Amniotic stem cell (primary cell): ENCODE data around the gene PPIL6.

Experiments used
- DNase-seq: peaks from one replicate; lab custom pipeline; 2025; lab: John Stamatoyannopoulos, UW

The PPIL6 gene

DNA sequence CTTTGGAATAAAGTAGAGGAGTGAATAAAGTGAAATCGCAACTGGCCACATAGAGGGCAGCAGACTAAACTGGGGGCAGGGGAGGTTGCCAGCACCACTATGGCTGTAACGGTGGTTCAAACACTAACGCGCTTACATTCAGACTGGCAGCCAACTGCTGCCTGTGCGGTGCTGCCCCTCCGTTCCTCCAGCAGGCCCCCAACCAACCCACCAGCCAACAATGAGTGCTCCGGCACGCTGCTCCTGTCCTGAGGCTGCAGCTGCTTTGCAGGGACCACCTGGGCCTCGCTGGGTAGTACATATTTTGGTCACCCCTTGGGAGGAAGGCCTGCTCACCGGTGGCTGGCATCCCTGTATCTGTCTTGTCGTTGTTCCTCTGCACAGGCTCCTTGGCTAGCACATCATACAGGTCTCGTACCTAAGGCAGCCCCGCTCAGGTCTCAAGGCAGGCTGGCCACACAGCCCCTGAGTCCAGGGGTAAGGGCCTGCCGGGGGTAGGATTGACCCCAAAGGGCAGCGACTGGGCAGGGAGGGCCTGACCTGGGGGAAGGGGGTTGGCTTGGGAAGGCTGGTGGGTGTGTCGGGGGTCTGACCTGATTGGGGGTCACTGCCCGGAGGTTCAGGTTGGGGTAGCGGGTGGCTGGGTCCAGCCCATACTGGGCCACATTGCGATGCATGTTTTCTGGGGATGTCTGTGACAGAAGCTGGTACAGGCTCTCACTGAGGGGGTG lies 8.8 kb upstream of the PPIL6 start:
- DNase-seq = no peak

GRCh38 chr6:109448615-109449014 lies 8.2 kb upstream of the PPIL6 start:
- DNase-seq = no peak

DNA sequence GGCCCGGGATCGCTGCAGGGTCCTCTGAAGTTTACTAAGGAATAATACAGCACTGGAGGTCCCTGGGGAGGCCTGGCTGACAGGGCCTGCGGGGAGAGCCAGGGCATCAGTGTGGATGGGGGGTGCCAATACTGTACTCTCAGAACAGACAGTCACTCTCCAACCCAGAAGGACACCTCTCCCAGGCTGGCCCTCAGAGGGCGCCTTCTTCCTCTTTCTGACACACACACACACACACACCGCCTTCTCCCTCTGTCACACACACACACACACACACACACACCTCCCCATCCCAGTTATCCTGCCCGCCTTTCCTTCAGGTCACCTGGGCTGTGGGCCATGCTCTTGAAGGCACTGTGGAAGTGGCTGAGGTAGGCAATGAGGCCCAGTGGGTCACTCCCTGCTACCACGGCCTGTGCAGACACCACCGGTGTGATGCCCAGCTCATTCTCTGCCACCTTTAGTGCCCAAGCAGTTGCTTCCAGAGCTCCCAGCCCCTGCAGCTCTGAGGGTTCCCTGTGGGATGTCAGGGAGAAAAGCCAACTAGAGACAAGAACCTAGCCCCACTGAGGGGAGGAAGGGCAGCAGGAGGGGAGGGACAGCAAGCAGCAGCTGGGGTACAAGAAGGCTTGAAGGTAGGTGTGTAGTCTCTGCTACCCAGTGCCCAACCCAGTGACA lies 7.6 kb upstream of the PPIL6 start:
- no peak for DNase-seq

- DNase-seq = no peak
Observed at GRCh38 chr6:109447087-109447486, 6.7 kb upstream of the PPIL6 start.

DNA sequence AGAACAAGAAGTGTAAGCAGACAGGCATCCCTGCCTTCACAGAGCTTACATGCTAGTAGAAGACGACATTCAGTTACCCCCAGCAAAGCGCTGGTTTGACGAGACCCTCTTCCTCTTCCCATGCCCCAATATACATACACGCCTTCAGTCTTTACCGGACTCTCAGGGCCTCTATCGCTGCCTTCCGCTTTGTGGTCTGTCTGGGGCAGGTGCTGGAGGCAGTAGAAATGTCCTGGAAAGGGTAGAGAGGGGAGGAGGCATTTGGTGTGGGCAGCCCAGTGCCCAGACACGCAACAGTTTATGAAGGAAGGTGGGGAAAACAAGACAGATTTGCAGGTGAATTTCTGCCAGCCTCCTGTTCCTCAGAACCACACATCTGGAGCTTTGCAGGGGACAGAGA lies 6.1 kb upstream of the PPIL6 start:
- DNase-seq = no peak

- DNase-seq = no peak
Observed at GRCh38 chr6:109446072-109446471, 5.6 kb upstream of the PPIL6 start.

GRCh38 chr6:109445382-109445781 lies 5.0 kb upstream of the PPIL6 start:
- DNase-seq = no peak

DNA sequence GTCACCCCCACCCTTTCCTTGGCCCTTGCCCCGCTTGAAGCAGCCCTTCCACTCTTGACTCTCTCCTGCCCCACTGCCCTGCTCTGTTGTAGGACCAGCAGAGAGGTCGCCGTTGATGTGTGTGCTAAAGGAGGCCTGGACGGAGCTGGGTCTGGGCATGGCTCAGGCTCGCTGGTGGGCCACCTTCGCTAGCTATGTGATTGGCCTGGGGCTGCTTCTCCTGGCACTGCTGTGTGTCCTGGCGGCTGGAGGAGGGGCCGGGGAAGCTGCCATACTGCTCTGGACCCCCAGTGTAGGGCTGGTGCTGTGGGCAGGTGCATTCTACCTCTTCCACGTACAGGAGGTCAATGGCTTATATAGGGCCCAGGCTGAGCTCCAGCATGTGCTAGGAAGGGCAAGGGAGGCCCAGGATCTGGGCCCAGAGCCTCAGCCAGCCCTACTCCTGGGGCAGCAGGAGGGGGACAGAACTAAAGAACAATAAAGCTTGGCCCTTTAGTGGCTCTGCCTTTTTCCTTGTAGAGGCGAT lies 3.1 kb upstream of the PPIL6 start:
- no peak for DNase-seq

DNA sequence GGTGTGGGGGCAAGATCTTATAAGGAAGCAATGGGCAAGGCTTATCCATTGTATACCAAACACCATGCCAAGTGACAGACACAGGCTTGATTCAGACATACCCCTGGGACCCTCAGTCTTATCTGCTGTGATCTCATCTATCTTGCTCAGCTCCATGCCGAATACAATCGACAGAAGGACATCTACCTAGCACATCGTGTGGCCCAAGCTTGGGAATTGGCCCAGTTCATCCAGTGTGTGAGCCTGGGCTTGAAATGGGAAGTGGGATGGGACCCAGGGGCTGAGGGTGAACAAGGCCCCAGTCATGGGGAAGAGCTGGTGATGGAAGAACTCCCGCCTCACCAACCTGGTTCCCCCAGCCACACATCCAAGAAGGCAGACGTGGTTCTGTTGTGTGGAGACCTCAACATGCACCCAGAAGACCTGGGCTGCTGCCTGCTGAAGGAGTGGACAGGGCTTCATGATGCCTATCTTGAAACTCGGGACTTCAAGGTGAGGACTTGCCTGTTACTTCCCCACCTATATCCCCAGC lies 2.0 kb upstream of the PPIL6 start:
- DNase-seq = no peak

GRCh38 chr6:109441069-109441816 lies 815 bp upstream of the PPIL6 start:
- no peak for DNase-seq

- DNase-seq = no peak
Observed at GRCh38 chr6:109436041-109436440, 4.4 kb downstream of the PPIL6 start.

DNA sequence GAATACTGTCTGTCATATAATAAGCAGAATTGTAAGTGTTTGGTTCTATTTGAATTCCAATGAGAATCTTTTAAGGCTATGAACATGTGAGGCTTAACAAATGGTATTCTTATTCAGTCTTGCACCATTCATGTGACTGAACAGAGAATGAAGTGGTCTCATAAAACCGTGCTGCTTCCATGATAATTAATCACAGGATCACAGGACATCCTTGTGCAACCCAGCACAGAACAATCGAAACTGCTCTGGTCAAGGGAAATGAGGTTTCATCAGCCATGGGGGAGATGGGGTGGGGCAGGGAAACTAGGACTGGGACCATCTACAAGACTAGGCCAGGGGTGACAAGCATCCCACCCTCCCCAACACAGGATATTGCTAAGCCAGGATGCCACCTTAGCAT lies 6.0 kb downstream of the PPIL6 start:
- no peak for DNase-seq

- no peak for DNase-seq
Observed at GRCh38 chr6:109429496-109429895, 10.9 kb downstream of the PPIL6 start.

- DNase-seq = no peak
Observed at GRCh38 chr6:109428889-109429477, 11.4 kb downstream of the PPIL6 start.

DNA sequence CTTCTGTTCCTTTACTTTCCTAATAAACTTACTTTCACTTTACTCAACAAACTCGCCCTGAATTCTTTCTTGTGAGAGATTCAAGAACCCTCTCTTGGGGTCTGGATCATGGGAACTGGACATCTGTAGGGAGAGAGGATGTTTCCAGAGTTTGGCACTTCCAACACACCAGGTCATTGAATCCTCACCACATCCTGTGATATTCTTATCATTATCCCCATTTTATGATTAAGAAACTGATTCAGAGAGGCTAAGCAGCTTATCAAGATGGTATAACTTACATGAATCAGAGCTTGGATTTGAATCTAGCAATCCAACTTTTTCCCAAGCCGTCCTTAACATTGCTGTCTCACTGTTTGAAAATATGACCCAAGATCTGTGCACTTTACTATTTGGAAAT lies 15.5 kb downstream of the PPIL6 start:
- DNase-seq = no peak

DNA sequence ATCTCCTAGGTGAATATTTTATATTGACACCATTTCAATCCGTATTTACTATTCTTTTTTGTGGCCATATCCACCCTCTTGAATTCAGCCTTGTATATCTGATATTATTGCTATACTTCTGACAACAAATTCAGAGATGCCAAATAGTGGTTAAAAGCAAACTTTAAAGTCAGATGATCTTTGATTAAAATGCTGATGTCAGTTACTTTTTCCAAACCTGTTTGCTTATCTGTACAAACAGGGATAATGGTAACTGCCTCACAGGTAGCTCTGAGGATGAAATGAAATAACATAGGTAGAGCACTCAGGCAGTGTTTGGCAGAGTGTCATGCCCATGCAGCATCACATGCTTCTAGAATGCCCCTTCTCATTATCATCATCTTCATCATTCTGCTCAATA lies 19.2 kb downstream of the PPIL6 start:
- no peak for DNase-seq

- DNase-seq = no peak
Observed at GRCh38 chr6:109420751-109421150, 19.7 kb downstream of the PPIL6 start.

DNA sequence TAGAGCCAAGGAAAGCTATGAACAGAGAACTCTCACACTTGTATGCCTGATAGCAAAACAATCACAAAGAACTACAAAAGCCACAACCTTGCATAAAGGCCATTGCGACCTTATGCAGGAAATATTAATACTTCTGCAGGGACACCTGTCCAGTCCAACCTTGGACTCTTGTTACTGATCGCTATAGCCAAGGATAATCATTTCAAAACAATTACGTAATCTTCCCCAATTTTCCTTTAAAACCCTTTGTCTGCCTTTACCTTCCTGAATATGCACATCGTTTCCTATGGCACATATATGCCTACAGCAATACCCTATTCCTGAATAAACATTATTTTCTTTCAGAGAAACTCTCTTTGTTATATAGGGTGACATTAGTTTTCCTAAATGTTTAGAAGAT lies 22.8 kb downstream of the PPIL6 start:
- no peak for DNase-seq

GRCh38 chr6:109411034-109411433 lies 29.4 kb downstream of the PPIL6 start:
- no peak for DNase-seq

DNA sequence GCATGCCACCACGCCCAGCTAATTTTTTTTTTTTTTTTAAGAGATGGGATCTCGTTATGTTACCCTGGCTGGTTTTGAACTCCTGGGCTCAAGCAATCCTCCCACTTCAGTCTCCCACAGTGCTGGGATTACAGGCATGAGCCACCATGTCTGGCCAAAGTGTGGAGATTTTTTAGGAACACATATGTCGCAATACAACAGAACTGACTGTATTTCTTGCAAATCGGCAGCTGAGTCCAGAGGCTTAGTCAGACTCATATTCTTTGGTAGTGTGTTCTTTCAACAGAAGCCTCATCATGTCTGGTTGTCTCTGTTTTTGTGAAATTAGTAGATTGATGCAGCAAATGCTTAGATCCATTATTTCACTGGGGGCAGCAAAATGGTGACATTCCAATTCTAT lies 34.2 kb downstream of the PPIL6 start:
- no peak for DNase-seq

GRCh38 chr6:109397020-109397419 lies 43.4 kb downstream of the PPIL6 start:
- DNase-seq = no peak

GRCh38 chr6:109396046-109396718 lies 44.2 kb downstream of the PPIL6 start:
- no peak for DNase-seq
